Left lung (tissue), 10 donors: ENCODE data around the gene PRPS1L1. TPM values are rescaled to one million over a fixed set of nuclear protein-coding genes. Genes with fewer than 3 reads are reported as not detected.

Experiments
- ATAC-seq: fragments of 200-7000 bp; cut with Tn5 transposase; one replicate; pipeline ENCODE4 v1.9.1; 2020; ENCODE audit warnings: moderate library complexity
- DNase-seq, 4 donors: peaks; one replicate each; pipeline ENCODE4 v3.0.0-alpha.2; 2013 to 2020
- H3K27ac ChIP-seq, 2 donors: fragments of 200-600 bp; sonication (generic) in 1 of 2; one replicate each; pipeline versions ENCODE4 v1.5.0 to v1.8.0; 2020 to 2021
- H3K27me3 ChIP-seq, 2 donors: fragments of 200-600 bp; sonication (generic) in 1 of 2; one replicate each; pipeline versions ENCODE4 v1.5.0 to v1.8.0; 2020 to 2021
- H3K36me3 ChIP-seq, 2 donors: fragments of 200-600 bp; sonication (generic) in 1 of 2; one replicate each; pipeline versions ENCODE4 v1.5.0 to v1.8.0; 2020 to 2021
- H3K4me1 ChIP-seq, 2 donors: fragments of 200-600 bp; one replicate each; pipeline ENCODE4 v1.8.0; 2021
- H3K4me3 ChIP-seq, 2 donors: fragments of 200-600 bp; sonication (generic) in 1 of 2; one replicate each; pipeline versions ENCODE4 v1.5.0 to v1.8.0; 2020 to 2021; ENCODE audit warnings: mild to moderate bottlenecking in 1 of 2
- H3K9me3 ChIP-seq, 2 donors: fragments of 200-600 bp; sonication (generic) in 1 of 2; one replicate each; pipeline versions ENCODE4 v1.5.0 to v1.8.0; 2020 to 2021
- intact Hi-C, 2 donors: fragments of 100-400 bp; cut with DNase I; formaldehyde crosslinking; loops; one replicate each; pipeline versions ENCODE4 v1.11.2 to v1.14.2; 2022
- polyA plus RNA-seq, 6 donors: library from polyadenylated mRNA; unstranded; fragments of 120-200 nt; gene quantifications; one replicate each; pipeline ENCODE4 v1.2.1, GENCODE V29; 2013; ENCODE audit not compliant: insufficient read length in 6 of 6
- total RNA-seq, 2 donors: library from RNA; stranded (reverse); fragmentation: NEBNext Ultra II Directional; extraction: Animal tissue kit (Norgen Biotek cat#: 25700); gene quantifications; one replicate each; pipeline ENCODE4 v1.2.1, GENCODE V29; 2021
- TF ChIP-seq, protein P1 (sequence below), 2 donors: fragments of 200-600 bp; sonication (generic) in 1 of 2; IDR thresholded peaks; one replicate each; pipeline versions ENCODE4 v1.5.0 to v1.8.0; 2021; ENCODE audit warnings: antibody characterized with exemption in 2 of 2
- donor health status: DM: no; HTN: yes; CAD: no.
- donor health status: DM: no; HTN: no; CAD: no.

The PRPS1L1 gene
- total and polyA plus RNA-seq, 8 donors: not detected

DNA sequence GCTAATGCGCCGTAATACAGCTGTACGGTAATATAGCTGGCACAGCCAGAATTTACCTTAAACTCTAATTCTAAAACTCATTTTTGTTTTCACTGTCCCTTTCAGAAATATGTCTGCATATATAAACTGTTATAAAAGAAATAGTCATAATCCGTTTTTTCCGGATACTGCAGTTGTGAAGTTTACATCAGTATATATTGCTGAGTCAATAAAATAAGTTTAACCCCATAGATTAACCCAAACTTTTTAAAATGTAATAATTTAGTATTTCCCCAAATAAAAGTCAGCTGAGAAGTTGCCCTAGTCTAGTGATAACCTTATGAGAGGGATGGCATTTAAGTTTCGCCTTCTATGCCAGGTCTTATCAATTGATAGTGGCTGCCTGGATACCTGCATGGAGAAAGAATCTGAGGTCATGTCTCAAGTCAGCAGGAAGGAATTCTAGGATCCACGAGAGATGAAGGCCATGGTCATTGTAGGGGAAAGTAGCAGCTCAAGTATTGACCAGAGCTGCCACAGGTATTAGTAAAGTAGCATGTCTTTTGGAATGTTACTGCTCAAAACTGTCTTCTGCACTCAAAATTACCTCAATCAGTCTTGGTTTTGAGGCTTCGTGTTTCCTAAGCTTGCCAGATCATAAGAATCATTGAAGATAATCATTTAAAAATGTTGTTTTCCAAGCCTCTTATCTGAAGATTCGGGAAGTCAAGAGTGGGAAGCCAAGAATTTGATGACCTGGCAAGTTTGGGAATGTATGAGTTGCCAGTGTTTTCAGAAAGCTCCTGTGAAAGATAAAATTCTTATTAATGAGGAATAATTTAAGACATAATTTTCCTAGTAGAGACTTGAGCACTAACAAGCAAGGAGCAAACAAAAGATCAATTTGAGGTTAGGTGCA, 10.8 kb downstream of the PRPS1L1 start:
- no peaks in the 10 kb centered on the region for H3K9me3 ChIP-seq
- H3K4me1 ChIP-seq: peaks cover 6% of the 10 kb centered on the region in 2 donors
- DNase-seq (no peak), ATAC-seq (no peak)
- H3K4me3 ChIP-seq: no peak overlapping the region
- no peaks in the 10 kb centered on the region for H3K27me3 ChIP-seq
- H3K27ac ChIP-seq: no peak overlapping the region
- intact Hi-C loops: no loop called here
- H3K36me3 ChIP-seq: no peaks in the 10 kb centered on the region
- TF ChIP-seq, protein P1, sequence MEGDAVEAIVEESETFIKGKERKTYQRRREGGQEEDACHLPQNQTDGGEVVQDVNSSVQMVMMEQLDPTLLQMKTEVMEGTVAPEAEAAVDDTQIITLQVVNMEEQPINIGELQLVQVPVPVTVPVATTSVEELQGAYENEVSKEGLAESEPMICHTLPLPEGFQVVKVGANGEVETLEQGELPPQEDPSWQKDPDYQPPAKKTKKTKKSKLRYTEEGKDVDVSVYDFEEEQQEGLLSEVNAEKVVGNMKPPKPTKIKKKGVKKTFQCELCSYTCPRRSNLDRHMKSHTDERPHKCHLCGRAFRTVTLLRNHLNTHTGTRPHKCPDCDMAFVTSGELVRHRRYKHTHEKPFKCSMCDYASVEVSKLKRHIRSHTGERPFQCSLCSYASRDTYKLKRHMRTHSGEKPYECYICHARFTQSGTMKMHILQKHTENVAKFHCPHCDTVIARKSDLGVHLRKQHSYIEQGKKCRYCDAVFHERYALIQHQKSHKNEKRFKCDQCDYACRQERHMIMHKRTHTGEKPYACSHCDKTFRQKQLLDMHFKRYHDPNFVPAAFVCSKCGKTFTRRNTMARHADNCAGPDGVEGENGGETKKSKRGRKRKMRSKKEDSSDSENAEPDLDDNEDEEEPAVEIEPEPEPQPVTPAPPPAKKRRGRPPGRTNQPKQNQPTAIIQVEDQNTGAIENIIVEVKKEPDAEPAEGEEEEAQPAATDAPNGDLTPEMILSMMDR (IDR thresholded peaks at IDR 0.05): no peak

DNA sequence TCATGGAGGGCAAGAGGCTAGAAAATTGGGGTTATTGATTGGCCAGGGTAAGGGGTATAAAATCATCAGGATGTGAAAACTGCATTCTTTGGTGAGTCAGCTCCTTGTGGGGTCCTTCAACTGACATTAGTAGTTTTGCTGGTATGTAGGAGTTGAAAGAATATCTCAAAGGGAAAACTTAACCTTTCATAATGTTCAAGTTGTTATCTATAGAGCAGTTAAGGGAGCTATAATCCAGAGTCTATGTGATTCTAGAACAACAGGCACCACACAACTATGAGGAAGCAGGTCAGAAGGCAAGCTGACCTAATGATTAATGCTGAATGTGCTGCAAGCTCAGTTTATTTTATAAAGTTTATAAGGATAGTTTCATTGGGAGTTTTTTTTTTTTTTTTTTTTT, 13.7 kb downstream of the PRPS1L1 start:
- intact Hi-C loops: no loop called here
- peaks cover 0 to 2% of the 10 kb centered on the region in 2 donors for H3K4me1 ChIP-seq
- no peak overlapping the region for H3K4me3 ChIP-seq
- no peaks in the 10 kb centered on the region for H3K27me3 ChIP-seq
- TF ChIP-seq, protein P1 (IDR thresholded peaks at IDR 0.05): no peak
- ATAC-seq (no peak), DNase-seq (no peak)
- H3K27ac ChIP-seq: no peak overlapping the region
- no peaks in the 10 kb centered on the region for H3K9me3 ChIP-seq
- no peaks in the 10 kb centered on the region for H3K36me3 ChIP-seq

DNA sequence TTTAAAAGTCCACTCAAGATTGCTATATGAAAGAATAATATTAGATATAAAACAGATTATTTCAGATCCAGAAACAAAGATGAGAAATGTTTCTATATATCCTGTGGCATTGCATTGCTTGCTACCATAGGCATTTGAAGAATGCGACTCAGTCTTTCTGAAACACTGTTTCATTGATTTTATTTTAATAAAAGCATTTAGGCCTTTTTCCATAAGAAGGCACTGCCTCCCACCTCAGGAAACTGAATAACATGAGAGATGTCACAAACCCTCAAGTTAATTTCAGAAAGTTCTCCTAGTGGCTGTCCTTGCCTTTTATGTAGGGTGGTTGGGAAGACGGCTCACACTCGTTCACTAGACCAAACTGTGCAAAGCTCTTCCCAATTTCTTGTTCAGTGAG, 23.3 kb downstream of the PRPS1L1 start:
- H3K27ac ChIP-seq: no peak overlapping the region
- TF ChIP-seq, protein P1 (IDR thresholded peaks at IDR 0.05): no peak
- intact Hi-C loops: no loop called here
- ATAC-seq (no peak), DNase-seq (no peak)
- peaks cover 0 to under 1% of the 10 kb centered on the region in 2 donors for H3K9me3 ChIP-seq
- no peaks in the 10 kb centered on the region for H3K4me1 ChIP-seq
- H3K4me3 ChIP-seq: no peak overlapping the region
- H3K27me3 ChIP-seq: no peaks in the 10 kb centered on the region
- H3K36me3 ChIP-seq: no peaks in the 10 kb centered on the region

- ATAC-seq (no peak), DNase-seq (no peak)
- no peak overlapping the region for H3K27ac ChIP-seq
- H3K4me1 ChIP-seq: no peaks in the 10 kb centered on the region
- TF ChIP-seq, protein P1 (IDR thresholded peaks at IDR 0.05): no peak
- intact Hi-C loops: no loop called here
- peaks cover 0 to 9% of the 10 kb centered on the region in 2 donors for H3K9me3 ChIP-seq
- H3K27me3 ChIP-seq: no peaks in the 10 kb centered on the region
- H3K4me3 ChIP-seq: no peak overlapping the region
- no peaks in the 10 kb centered on the region for H3K36me3 ChIP-seq
Measured at GRCh38 chr7:18003286-18003994, 24.2 kb downstream of the PRPS1L1 start.

GRCh38 chr7:17998692-17999091, 29.0 kb downstream of the PRPS1L1 start:
- no peak for ATAC-seq
- TF ChIP-seq, protein P1 (IDR thresholded peaks at IDR 0.05): no peak
- Histone ChIP-seq H3K9me3 (peaks cover 0 to 9% of the 10 kb centered on the region in 2 donors), H3K27me3 (no peaks in the 10 kb centered on the region), H3K4me3 (no peak overlapping the region), H3K4me1 (no peaks in the 10 kb centered on the region), H3K36me3 (no peaks in the 10 kb centered on the region), H3K27ac (no peak overlapping the region)
- intact Hi-C loops: no loop called here
- no peak for DNase-seq
